ENCODE measurements around the gene HTT.

DNA sequence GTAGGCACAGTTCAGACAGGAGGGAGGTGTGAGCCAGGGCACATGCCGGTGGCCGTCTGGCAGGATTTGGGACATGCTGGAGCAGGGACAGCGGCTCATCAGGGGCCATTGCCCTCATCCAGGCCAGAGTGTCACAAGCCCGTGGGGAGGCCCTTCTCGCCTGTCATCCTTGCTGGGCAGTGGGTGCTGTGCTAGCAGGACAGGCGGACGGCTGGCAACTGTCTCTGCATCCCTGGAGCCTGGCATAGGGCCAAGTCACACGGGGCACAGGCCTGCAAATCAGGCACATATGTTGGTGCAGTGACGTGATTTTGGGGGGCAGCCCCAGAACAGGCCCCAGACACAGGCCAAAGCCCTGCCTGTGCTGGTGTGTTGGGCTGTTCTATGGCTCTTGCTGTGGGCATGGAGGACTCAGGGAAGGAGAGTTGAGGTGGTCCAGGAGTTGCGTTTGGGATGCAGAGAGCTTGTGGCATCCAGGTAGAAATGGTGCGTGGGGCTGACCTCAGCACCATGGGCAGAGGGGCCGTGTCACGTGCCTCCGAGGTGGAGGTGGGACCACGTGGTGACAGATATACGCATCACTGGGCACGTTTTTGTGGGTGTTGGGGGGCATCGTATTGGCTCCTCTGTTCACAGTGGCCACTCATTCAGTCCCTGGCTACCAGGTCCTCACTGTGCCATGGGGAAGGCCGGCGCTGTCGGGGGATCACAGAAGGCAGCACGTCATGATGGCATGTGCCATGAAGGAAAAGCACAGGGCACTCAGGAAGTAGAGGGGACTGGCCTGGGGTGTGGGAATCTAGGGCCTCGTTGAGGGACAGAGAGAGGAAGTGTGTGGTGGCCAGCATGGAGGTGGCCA, 159.9 kb downstream of the HTT start:
- TF ChIP-seq EZH2 (IDR thresholded peaks at IDR 0.05) (no peak), SIN3A (IDR thresholded peaks at IDR 0.05; ENCODE audit: low read depth) (no peak), POLR2A (IDR thresholded peaks at IDR 0.05; ENCODE audit: borderline replicate concordance, extremely low read depth, insufficient read depth, insufficient read length) (no peak), RAD21 (IDR thresholded peaks at IDR 0.05; ENCODE audit: low read depth) (no peak), JUND (IDR thresholded peaks at IDR 0.05) (no peak), EGR1 (IDR thresholded peaks at IDR 0.05; ENCODE audit: low read depth) (no peak), TCF7L2 (IDR thresholded peaks at IDR 0.05; ENCODE audit: borderline replicate concordance, extremely low read depth, insufficient read depth, insufficient read length) (no peak), YY1 (IDR thresholded peaks at IDR 0.05; ENCODE audit: extremely low read depth, insufficient replicate concordance, low read depth, low read length) (no peak), POLR2AphosphoS5 (IDR thresholded peaks at IDR 0.05; ENCODE audit: low read depth, low read length) (no peak), CEBPB (IDR thresholded peaks at IDR 0.05; ENCODE audit: low read depth) (no peak)
- TF ChIP-seq, protein P1, sequence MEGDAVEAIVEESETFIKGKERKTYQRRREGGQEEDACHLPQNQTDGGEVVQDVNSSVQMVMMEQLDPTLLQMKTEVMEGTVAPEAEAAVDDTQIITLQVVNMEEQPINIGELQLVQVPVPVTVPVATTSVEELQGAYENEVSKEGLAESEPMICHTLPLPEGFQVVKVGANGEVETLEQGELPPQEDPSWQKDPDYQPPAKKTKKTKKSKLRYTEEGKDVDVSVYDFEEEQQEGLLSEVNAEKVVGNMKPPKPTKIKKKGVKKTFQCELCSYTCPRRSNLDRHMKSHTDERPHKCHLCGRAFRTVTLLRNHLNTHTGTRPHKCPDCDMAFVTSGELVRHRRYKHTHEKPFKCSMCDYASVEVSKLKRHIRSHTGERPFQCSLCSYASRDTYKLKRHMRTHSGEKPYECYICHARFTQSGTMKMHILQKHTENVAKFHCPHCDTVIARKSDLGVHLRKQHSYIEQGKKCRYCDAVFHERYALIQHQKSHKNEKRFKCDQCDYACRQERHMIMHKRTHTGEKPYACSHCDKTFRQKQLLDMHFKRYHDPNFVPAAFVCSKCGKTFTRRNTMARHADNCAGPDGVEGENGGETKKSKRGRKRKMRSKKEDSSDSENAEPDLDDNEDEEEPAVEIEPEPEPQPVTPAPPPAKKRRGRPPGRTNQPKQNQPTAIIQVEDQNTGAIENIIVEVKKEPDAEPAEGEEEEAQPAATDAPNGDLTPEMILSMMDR (IDR thresholded peaks at IDR 0.05 in 2 of 3, conservative IDR thresholded peaks at IDR 0.05 in 1 of 3; ENCODE audit: borderline replicate concordance in 1 of 3, insufficient read depth in 1 of 3, low read depth in 2 of 3, low read length in 2 of 3) = no peak
- TF ChIP-seq, protein P2, sequence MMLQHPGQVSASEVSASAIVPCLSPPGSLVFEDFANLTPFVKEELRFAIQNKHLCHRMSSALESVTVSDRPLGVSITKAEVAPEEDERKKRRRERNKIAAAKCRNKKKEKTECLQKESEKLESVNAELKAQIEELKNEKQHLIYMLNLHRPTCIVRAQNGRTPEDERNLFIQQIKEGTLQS (IDR thresholded peaks at IDR 0.05) = no peak
- TF ChIP-seq, protein P3, sequence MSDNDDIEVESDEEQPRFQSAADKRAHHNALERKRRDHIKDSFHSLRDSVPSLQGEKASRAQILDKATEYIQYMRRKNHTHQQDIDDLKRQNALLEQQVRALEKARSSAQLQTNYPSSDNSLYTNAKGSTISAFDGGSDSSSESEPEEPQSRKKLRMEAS (IDR thresholded peaks at IDR 0.05) = 0 out of 2 replicates have a peak, but pooled peaks have one; percentile 21
